ENCODE results near the gene CKMT2. TPM values are rescaled to one million over a fixed set of nuclear protein-coding genes. Genes with fewer than 3 reads are reported as not detected.
"Not testable (repeated sequence)": the region's sequence is repeated elsewhere in the genome, so short reads cannot be mapped to it uniquely, and the experiment has no call there.

The CKMT2 gene
- total and polyA plus RNA-seq, 2 donors (not counting 3 experiments of a cell fraction or from before 2014, with no cell fraction given) = not detected

- DNase-seq (ENCODE audit: low read depth, low spot score) (no peak), FAIRE-seq (no peak)
- H3K27ac ChIP-seq (ENCODE audit: insufficient read depth, low read depth, low read length) = no peak overlapping the region
These were observed 36.8 kb downstream of the CKMT2 start for GRCh38 chr5:81269751-81270393.

GRCh38 chr5:81270394-81271027 lies 37.4 kb downstream of the CKMT2 start:
- H3K4me3 ChIP-seq (replicated peaks in 1 of 3; ENCODE audit: insufficient read depth in 1 of 3, low read depth in 1 of 3, low read length in 3 of 3); H3K79me2 ChIP-seq (ENCODE audit: control insufficient read depth, insufficient read depth, low read length); H3K36me3 ChIP-seq (ENCODE audit: control insufficient read depth in 2 of 2, extremely low read depth in 1 of 2, insufficient read depth in 2 of 2, low read length in 2 of 2); BruUV-seq (replicated peaks); H3K9ac ChIP-seq (replicated peaks; ENCODE audit: extremely low read depth, insufficient read depth, low read length); intact Hi-C loops (cut with micrococcal nuclease); H3K9me1 ChIP-seq (replicated peaks; ENCODE audit: control insufficient read depth, extremely low read depth, insufficient read depth, low read length); H3K27me3 ChIP-seq (ENCODE audit: control insufficient read depth in 2 of 2, insufficient read depth in 2 of 2, low read length in 2 of 2); DNase-seq (ENCODE audit: low read depth, low spot score); dilution Hi-C loops (cut with MboI; ENCODE audit: extremely low pct_ligation_motif_present, low sequenced_read_pairs); POLR2A ChIA-PET; H3K27ac ChIP-seq (ENCODE audit: insufficient read depth, low read depth, low read length); H3K9me3 ChIP-seq (replicated peaks; ENCODE audit: control insufficient read depth, insufficient read depth, low read length); H2AFZ ChIP-seq (ENCODE audit: low read depth, low read length); H3K4me2 ChIP-seq (ENCODE audit: insufficient read depth, low read length); FAIRE-seq; H4K20me1 ChIP-seq (replicated peaks; ENCODE audit: control insufficient read depth, extremely low read depth, insufficient read depth, low read length); H3K4me1 ChIP-seq (ENCODE audit: control insufficient read depth, extremely low read depth, insufficient read depth, low read length): not testable (repeated sequence)
- CTCF ChIA-PET = interaction anchor here (1.3 to 1.4 kb wide), 2 partner anchors 17 to 29 kb away, joined by 4 to 5 read pairs; no protein-coding TSS in a partner anchor

More at GRCh38 chr5:81269751-81270393, 36.8 kb downstream of the CKMT2 start:
- dilution Hi-C loops (cut with MboI; ENCODE audit: extremely low pct_ligation_motif_present, low sequenced_read_pairs) = no loop called here
- TF ChIP-seq CTCF (IDR thresholded peaks at IDR 0.05; ENCODE audit: extremely low read depth in 1 of 2, insufficient read depth in 1 of 2, low read depth in 1 of 2, low read length in 2 of 2) (no peak), JUN (IDR thresholded peaks at IDR 0.05; ENCODE audit: borderline replicate concordance, insufficient read depth, insufficient read length, low read depth) (no peak), GATA2 (IDR thresholded peaks at IDR 0.05; ENCODE audit: insufficient read depth, insufficient read length, low read depth, low read length) (no peak), EZH2 (IDR thresholded peaks at IDR 0.05; ENCODE audit: borderline replicate concordance, low read depth, low read length, severe bottlenecking) (no peak), MYC (IDR thresholded peaks at IDR 0.05; ENCODE audit: low read depth, low read length) (no peak), MAX (IDR thresholded peaks at IDR 0.05; ENCODE audit: insufficient read depth, insufficient read length) (no peak), POLR2AphosphoS5 (IDR thresholded peaks at IDR 0.05; ENCODE audit: insufficient read depth, low read depth, low read length) (no peak), POLR2A (IDR thresholded peaks at IDR 0.05; ENCODE audit: low read depth, low read length) (no peak)
- intact Hi-C loops (cut with micrococcal nuclease) = no loop called here
- Histone ChIP-seq H3K4me2 (ENCODE audit: insufficient read depth, low read length) (no peak overlapping the region), H3K9ac (replicated peaks; ENCODE audit: extremely low read depth, insufficient read depth, low read length) (no peak overlapping the region), H3K9me3 (replicated peaks; ENCODE audit: control insufficient read depth, insufficient read depth, low read length) (no peaks in the 10 kb centered on the region), H3K4me3 (replicated peaks in 1 of 3; ENCODE audit: insufficient read depth in 1 of 3, low read depth in 1 of 3, low read length in 3 of 3) (no peak overlapping the region), H3K79me2 (ENCODE audit: control insufficient read depth, insufficient read depth, low read length) (peaks cover 2% of the 10 kb centered on the region), H2AFZ (ENCODE audit: low read depth, low read length) (no peak overlapping the region), H3K27me3 (ENCODE audit: control insufficient read depth in 2 of 2, insufficient read depth in 2 of 2, low read length in 2 of 2) (no peaks in the 10 kb centered on the region), H3K4me1 (ENCODE audit: control insufficient read depth, extremely low read depth, insufficient read depth, low read length) (no peaks in the 10 kb centered on the region), H4K20me1 (replicated peaks; ENCODE audit: control insufficient read depth, extremely low read depth, insufficient read depth, low read length) (no peaks in the 10 kb centered on the region), H3K9me1 (replicated peaks; ENCODE audit: control insufficient read depth, extremely low read depth, insufficient read depth, low read length) (no peaks in the 10 kb centered on the region), H3K36me3 (ENCODE audit: control insufficient read depth in 2 of 2, extremely low read depth in 1 of 2, insufficient read depth in 2 of 2, low read length in 2 of 2) (no peaks in the 10 kb centered on the region)
- POLR2A ChIA-PET = no interaction called here
- CTCF ChIA-PET = interaction anchor here (1.4 kb wide), 1 partner anchor 30 kb away, joined by 5 read pairs; no protein-coding TSS in a partner anchor
- no TSS peak for BruUV-seq (replicated peaks)
